ENCODE data around the gene IRF3.

Gene IRF3

DNA sequence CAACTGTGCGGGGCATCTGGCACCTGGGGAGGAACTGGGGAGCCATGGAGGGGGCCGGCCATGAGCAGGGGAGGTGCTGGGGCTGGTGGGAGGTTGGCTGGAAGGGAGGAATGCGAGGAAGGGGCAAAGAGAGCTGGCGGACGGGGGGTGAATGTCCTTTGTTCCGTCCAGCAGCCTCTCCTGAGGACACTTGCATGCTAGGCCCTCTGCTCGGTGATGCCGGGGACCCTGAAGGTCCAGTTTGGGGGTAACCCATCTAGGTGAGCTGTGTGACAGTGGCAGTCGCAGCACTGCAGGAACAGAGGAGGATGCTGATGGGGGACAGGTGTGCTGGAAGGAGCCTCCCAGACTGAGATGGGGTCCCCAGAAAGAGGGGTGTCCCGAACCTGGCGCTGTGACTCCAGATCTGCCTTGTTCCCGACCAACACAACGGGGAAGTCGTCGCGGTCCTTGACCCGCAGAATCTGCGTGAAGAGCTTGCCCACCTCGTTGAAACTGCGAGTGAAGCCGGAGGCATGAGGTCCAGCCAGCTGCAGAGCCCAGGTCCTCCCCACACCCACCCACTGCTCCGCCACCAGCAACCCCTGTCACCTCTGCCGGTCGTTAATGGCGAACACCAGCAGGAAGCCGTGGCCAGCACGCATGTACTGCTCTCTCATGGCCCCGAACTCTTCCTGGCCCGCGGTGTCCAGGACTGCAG, 29.3 kb downstream of the IRF3 start:
- TF ChIP-seq TAF1 (IDR thresholded peaks at IDR 0.05; ENCODE audit: borderline replicate concordance, insufficient read depth, low read length) (no peak), POLR2AphosphoS5 (IDR thresholded peaks at IDR 0.05; ENCODE audit: low read depth, low read length) (no peak), SIN3A (IDR thresholded peaks at IDR 0.05; ENCODE audit: borderline replicate concordance, insufficient read depth, low read length) (no peak), FOXP2 (optimal IDR thresholded peaks at IDR 0.05; ENCODE audit: borderline replicate concordance, extremely low read depth, extremely low read length, insufficient read depth) (no peak)
- TF ChIP-seq, protein P1, sequence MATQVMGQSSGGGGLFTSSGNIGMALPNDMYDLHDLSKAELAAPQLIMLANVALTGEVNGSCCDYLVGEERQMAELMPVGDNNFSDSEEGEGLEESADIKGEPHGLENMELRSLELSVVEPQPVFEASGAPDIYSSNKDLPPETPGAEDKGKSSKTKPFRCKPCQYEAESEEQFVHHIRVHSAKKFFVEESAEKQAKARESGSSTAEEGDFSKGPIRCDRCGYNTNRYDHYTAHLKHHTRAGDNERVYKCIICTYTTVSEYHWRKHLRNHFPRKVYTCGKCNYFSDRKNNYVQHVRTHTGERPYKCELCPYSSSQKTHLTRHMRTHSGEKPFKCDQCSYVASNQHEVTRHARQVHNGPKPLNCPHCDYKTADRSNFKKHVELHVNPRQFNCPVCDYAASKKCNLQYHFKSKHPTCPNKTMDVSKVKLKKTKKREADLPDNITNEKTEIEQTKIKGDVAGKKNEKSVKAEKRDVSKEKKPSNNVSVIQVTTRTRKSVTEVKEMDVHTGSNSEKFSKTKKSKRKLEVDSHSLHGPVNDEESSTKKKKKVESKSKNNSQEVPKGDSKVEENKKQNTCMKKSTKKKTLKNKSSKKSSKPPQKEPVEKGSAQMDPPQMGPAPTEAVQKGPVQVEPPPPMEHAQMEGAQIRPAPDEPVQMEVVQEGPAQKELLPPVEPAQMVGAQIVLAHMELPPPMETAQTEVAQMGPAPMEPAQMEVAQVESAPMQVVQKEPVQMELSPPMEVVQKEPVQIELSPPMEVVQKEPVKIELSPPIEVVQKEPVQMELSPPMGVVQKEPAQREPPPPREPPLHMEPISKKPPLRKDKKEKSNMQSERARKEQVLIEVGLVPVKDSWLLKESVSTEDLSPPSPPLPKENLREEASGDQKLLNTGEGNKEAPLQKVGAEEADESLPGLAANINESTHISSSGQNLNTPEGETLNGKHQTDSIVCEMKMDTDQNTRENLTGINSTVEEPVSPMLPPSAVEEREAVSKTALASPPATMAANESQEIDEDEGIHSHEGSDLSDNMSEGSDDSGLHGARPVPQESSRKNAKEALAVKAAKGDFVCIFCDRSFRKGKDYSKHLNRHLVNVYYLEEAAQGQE (IDR thresholded peaks at IDR 0.05; ENCODE audit: insufficient read depth in 1 of 2, low read depth in 2 of 2, low read length in 2 of 2), result no peak

DNA sequence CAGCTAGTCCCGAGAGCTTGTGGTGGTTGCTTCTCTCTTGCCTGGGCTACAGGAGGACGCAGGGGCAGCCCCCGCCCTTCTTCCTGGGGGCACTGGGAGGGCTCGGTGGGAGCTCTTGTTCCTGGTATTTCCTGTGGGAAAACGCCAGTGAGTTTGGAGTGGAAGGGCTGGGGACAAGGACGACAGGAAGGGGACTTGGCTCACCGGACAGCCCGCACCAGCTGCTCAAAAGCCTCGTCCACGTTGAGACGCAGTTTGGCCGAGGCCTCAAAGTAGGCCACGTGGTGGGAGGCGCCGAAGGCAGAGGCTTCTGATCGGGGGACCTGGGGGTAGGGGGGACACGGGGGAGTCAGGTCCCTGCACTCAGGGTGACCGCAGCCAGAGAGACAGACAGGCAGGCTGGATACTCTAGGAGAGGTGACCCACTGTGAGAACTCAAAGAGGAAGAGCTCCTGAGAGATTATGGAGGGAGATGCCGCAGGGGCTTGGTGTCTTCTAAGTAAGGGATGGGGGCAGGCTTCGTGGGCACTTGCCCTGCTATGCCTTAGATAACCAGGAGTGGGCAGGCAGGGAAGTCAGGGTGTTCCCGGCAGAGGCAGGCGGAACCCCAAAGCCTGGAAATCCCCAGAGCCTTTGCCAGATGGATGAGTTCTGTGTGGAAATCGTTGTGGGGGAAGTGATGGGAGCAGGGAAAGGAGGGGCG, 30.0 kb downstream of the IRF3 start:
- TF ChIP-seq SIN3A (IDR thresholded peaks at IDR 0.05; ENCODE audit: borderline replicate concordance, insufficient read depth, low read length) (no peak), TAF1 (IDR thresholded peaks at IDR 0.05; ENCODE audit: borderline replicate concordance, insufficient read depth, low read length) (no peak), FOXP2 (optimal IDR thresholded peaks at IDR 0.05; ENCODE audit: borderline replicate concordance, extremely low read depth, extremely low read length, insufficient read depth) (no peak), POLR2AphosphoS5 (IDR thresholded peaks at IDR 0.05; ENCODE audit: low read depth, low read length) (no peak)
- TF ChIP-seq, protein P1 (IDR thresholded peaks at IDR 0.05; ENCODE audit: insufficient read depth in 1 of 2, low read depth in 2 of 2, low read length in 2 of 2), result no peak

DNA sequence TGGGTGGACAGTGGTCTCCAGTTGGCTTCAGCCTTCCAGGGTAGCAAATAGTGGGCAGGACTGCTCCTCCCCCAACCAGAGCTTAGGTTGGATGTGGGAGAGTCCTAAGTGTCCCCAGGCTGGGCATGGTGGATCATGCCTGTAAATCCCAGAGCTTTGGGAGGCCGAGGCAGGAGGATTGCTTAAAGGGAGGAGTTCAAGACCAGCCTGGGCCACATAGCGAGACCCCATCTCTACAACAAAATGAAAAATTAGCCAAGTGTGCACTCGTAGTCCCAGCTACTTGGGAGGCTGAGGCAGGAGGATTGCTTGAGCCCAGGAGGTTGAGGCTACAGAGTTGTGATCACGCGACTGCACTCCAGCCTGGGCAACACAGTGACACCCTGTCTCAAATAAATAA, 33.1 kb downstream of the IRF3 start:
- TF ChIP-seq, protein P1 (IDR thresholded peaks at IDR 0.05; ENCODE audit: insufficient read depth in 1 of 2, low read depth in 2 of 2, low read length in 2 of 2), result no peak
- TF ChIP-seq FOXP2 (optimal IDR thresholded peaks at IDR 0.05; ENCODE audit: borderline replicate concordance, extremely low read depth, extremely low read length, insufficient read depth) (no peak), TAF1 (IDR thresholded peaks at IDR 0.05; ENCODE audit: borderline replicate concordance, insufficient read depth, low read length) (no peak), SIN3A (IDR thresholded peaks at IDR 0.05; ENCODE audit: borderline replicate concordance, insufficient read depth, low read length) (no peak), POLR2AphosphoS5 (IDR thresholded peaks at IDR 0.05; ENCODE audit: low read depth, low read length) (no peak)

DNA sequence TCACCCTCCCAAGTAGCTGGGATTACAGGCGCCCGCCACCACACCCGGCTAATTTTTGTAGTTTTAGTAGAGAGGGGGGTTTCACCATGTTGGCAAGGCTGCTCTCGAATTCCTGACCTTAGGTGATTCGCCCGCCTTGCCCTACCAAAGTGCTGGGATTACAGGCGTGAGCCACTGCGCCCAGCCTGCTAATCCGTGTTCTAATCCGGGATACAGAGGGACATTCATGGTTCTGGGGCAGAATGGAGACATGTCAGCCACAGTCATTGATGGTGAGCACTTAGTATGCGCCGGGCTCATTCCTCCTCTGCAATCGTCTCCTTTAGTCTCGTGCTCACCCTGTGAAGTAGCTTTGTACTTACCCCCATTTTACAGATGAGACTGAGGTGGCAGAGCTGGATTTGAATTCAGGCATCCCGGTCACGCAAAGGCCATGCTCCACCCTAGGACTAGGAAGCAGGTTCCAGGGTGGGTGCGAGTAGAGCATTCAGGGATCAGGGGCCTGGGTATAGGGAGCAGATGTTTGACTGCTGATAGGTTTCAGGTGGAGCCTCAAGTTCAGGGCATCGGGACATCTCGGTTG, 34.0 kb downstream of the IRF3 start:
- TF ChIP-seq POLR2AphosphoS5 (IDR thresholded peaks at IDR 0.05; ENCODE audit: low read depth, low read length), result 0 out of 2 replicates have a peak, but pooled peaks have one; percentile 37
- TF ChIP-seq, protein P1 (IDR thresholded peaks at IDR 0.05; ENCODE audit: insufficient read depth in 1 of 2, low read depth in 2 of 2, low read length in 2 of 2), result no peak
